HG02943 (cell line): ENCODE results near the gene SSR1.

Experiments used
- ATAC-seq: cut with Tn5 transposase; IDR thresholded peaks from one replicate; pipeline ENCODE4 v1.9.1; 2021; ENCODE audit warnings: mild to moderate bottlenecking, low read depth, moderate library complexity; ENCODE audit not compliant: unreplicated experiment

The SSR1 gene

GRCh38 chr6:7260291-7261031 lies 52.5 kb downstream of the SSR1 start:
- no peak for ATAC-seq

- no peak for ATAC-seq
These were observed 54.7 kb downstream of the SSR1 start for GRCh38 chr6:7258231-7258763.

- ATAC-seq = no peak
These were observed 55.3 kb downstream of the SSR1 start for GRCh38 chr6:7257521-7258230.

GRCh38 chr6:7256785-7257184 lies 56.2 kb downstream of the SSR1 start:
- ATAC-seq = no peak

DNA sequence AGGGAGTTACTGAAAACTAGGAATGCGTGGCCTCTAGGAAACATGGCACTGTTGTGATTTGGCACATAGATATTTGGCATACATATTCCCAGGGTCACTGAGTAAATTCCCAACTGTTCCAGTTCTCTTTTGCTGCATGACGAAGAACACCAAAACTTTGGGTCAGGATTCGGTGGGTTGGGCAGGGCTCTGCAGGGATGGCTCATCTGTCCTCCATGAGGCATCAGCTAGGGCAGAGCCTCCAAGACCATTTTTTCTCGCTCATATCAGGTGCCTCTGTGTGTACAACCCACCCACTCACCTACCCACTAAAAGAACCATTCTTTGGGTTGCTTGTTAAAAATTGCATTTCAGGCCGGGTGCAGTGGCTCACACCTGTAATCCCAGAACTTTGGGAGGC lies 57.1 kb downstream of the SSR1 start:
- ATAC-seq = no peak

- no peak for ATAC-seq
These were observed 57.8 kb downstream of the SSR1 start for GRCh38 chr6:7254980-7255835.

DNA sequence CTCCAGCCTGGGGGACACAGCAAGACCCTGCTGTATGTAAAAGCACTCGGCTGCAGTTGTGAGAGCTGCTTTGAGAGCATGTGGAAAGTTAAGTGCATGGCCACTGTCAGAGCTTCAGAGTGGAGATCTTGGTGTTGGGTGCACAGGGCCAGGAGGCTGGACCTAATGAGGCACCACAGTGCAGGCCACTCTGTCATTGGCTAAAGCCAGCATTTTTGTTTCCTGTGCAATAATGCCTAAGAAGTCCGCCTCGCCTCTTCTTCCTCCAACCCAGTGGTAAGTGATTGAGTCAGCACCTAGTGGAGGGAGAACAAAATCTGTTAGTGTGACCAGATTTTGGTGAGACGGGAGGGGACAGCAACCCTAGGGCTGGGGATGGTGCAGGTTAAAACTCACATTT lies 60.6 kb downstream of the SSR1 start:
- no peak for ATAC-seq

- ATAC-seq = no peak
These were observed 61.2 kb downstream of the SSR1 start for GRCh38 chr6:7251646-7252260.

DNA sequence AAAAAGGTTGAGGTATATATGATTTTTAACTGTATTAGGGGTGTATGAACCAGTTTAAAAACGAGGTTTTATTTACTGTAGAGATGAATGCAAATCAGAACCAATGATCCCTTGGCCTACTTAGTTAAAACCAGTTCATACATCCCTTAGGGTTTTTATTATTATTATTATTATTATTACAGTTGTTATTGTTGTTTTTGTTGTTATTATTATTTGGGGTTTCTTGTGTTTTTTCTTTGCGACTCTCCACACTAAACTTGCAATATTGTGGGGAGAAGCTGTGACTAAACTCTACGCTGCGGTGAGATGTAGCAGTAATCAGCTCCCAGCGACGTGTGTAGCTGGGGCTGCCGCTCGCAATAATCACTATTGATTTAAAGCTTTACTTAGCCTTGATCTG lies 62.2 kb downstream of the SSR1 start:
- no peak for ATAC-seq

DNA sequence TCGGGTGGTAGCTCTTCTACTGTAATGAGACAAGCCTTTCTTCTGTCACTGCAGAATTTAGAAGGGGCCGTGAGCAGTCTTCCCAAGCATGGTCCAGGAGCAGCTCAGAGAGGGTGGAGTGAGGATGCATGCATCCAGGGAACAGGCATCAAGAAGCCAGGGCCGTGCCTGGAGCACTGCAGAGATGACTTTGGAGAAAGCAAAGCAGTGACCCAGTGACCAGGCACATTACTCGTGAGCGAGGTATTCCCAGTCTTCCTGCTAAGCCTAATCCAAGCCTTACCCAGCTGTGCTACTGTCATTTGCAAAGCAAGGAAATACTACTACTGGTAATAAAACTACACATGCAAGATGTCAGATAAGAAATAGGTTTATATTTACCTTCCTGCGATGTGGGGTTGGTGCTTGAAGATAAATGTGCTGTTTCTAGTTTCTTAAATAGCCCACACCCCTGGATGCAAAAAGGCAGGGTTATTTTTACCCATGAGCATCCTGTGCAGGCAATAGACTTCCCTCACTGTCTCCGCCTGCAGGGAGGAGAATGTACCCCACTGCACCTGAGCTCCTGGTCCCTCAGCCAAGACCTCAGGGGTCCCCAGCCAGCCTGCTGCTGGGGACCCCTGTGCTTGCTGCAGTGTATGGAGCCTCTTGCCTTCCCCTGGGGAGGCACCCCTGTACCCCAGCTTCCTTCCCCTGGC lies 62.9 kb downstream of the SSR1 start:
- no peak for ATAC-seq

- ATAC-seq = no peak
These were observed 63.6 kb downstream of the SSR1 start for GRCh38 chr6:7249391-7249790.

DNA sequence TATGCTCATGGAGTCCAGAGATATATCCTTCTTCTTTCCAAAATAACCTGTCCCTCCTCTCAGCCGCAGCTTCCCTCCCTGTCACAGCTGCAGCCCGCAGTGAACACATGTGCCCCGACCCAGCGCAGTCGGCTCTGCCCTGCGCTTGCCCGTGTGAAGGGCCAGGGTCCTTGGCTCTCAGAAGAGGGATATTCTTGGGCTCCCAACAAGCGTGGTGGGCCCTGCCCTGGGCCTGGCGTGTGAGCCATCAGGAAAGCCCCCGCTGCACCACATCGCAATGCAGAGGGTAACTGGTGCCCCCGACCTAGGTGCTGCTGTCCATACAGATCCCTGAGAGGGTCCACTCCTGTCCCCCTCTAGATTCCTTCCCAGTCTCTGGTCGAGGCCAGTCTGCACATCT lies 65.2 kb downstream of the SSR1 start:
- no peak for ATAC-seq

DNA sequence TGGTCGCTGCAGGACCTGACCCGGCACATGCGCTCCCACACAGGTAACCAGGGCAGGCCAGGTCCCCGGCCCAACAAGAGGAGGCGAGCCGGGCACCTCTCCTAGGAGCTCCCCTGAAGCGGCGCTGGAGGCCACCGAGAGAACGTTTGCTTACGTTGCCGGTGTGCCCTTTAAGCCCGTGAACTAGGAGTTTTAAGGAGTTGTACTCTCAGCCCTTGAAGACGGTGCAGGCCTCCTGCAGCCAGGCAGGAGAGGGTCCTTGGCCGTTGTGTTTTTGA lies 65.9 kb downstream of the SSR1 start:
- ATAC-seq = no peak

DNA sequence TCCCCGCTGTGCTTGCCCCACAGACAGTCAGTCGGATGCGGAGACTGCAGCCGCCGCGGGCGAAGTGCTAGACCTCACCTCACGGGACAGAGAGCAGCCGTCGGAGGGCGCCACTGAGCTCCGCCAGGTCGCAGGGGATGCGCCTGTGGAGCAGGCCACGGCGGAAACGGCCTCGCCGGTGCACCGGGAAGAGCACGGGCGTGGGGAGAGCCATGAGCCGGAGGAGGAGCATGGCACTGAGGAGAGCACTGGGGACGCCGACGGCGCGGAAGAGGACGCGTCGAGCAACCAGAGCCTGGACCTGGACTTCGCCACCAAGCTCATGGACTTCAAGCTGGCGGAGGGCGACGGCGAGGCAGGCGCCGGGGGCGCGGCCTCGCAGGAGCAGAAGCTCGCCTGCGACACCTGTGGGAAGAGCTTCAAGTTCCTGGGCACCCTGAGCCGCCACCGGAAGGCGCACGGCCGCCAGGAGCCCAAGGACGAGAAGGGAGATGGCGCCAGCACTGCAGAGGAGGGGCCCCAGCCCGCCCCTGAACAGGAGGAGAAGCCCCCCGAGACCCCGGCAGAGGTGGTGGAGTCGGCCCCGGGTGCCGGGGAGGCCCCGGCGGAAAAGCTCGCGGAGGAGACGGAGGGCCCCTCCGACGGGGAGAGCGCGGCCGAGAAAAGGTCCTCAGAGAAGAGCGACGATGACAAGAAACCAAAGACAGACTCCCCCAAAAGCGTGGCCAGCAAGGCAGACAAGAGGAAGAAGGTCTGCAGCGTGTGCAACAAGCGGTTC lies 66.4 kb downstream of the SSR1 start:
- ATAC-seq = no peak

GRCh38 chr6:7245668-7246393 lies 67.2 kb downstream of the SSR1 start:
- ATAC-seq = no peak

DNA sequence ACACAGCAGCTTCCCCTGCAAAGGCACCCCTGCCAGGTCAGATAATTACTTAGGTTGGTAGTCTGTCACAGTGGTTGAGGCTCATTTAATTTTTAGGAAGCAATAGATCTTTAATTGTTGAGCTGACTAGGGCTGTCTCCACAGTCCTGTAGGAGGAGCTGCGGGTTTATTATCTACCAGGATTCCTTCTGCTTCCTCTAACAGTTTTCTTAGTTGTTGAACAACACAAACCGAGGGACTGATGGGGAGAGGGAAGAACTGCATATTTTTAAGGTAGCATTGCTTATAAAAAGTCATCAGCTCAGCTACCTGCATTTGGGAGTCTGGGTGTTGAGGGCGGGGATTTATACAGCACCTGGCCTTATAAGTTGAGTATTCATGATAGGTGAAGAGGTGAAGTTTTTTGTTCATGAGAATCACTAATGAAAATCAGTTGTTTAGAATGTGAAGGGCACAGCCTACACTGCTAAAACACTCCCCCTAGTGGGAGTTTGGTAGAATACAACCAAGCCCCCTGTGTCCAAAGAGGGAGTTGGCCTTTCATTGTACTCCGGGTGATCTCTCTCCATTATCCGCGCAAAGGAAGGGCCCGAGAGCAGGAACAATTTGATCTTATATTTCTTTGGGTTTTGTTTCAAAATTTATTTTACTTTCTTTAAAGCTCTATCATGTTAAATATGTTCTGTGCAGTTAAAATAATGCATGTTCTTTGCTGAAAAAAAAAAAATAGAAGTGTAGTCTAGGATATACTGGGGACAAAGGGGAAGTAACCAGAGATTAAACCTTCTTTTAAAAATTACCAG lies 69.6 kb downstream of the SSR1 start:
- ATAC-seq = no peak

DNA sequence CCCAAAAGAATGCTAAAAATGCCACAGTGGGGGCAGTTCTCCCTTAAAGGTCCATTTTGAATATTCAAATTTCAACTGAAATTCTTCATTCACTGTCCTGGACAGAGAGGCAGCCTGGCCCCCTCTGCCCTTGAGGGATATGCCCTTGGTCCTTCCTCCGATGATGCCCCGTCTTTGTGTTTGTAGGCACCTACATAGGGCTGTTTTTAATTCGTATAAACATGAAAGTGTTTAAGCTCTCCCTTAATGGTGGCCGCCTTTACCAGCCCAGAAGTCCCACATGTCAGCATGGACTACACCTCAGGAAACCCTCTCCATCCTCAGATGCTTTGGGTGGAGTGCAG lies 70.2 kb downstream of the SSR1 start:
- no peak for ATAC-seq
